ENCODE data around the gene WASL.
"Not testable (repeated sequence)": the region's sequence is repeated elsewhere in the genome, so short reads cannot be mapped to it uniquely, and the experiment has no call there.

The WASL gene

DNA sequence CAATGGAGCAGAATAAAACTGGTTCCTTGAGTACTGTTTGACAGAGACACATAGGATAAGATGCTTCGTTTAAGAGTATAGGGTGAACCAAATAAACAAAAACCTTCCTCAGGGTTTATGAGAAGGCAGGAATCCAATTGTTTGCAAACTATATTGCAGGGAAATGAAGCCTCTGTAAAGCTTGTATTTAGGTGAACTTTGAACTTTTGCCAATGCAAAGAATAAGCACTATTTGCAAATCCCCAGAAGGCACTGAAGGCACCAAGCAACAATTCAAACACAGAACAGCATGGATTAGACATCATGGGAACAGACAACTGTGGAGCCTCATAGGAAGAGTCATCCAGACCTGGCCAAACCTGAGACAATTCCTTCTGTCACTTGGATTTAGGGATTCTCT, 47.1 kb upstream of the WASL start:
- Histone ChIP-seq H3K9me2 (ENCODE audit: low read depth, low read length) (no peaks in the 10 kb centered on the region), H2AFZ (ENCODE audit: low read length) (no peak overlapping the region), H3K27me3 (ENCODE audit: insufficient read depth, low read length) (no peaks in the 10 kb centered on the region), H3K4me1 (ENCODE audit: insufficient read depth, low read length, severe bottlenecking) (no peaks in the 10 kb centered on the region), H3K79me2 (ENCODE audit: insufficient read depth, low read length) (no peaks in the 10 kb centered on the region), H3K27ac (ENCODE audit: low read depth, low read length, poor library complexity, severe bottlenecking) (no peak overlapping the region), H3K9ac (ENCODE audit: low read length) (no peak overlapping the region), H4K20me1 (ENCODE audit: insufficient read depth, low read length) (no peaks in the 10 kb centered on the region), H3F3A (ENCODE audit: insufficient read depth, low read length) (no peaks in the 10 kb centered on the region), H3K36me3 (ENCODE audit: insufficient read depth, low read length) (no peaks in the 10 kb centered on the region), H3K4me3 (ENCODE audit: low read depth, low read length, poor library complexity, severe bottlenecking) (no peak overlapping the region), H3K9me3 (ENCODE audit: low read length) (no peaks in the 10 kb centered on the region), H3K4me2 (ENCODE audit: low read length) (no peak overlapping the region)
- TF ChIP-seq, protein P1, sequence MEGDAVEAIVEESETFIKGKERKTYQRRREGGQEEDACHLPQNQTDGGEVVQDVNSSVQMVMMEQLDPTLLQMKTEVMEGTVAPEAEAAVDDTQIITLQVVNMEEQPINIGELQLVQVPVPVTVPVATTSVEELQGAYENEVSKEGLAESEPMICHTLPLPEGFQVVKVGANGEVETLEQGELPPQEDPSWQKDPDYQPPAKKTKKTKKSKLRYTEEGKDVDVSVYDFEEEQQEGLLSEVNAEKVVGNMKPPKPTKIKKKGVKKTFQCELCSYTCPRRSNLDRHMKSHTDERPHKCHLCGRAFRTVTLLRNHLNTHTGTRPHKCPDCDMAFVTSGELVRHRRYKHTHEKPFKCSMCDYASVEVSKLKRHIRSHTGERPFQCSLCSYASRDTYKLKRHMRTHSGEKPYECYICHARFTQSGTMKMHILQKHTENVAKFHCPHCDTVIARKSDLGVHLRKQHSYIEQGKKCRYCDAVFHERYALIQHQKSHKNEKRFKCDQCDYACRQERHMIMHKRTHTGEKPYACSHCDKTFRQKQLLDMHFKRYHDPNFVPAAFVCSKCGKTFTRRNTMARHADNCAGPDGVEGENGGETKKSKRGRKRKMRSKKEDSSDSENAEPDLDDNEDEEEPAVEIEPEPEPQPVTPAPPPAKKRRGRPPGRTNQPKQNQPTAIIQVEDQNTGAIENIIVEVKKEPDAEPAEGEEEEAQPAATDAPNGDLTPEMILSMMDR (IDR thresholded peaks at IDR 0.05; ENCODE audit: low read length) = no peak
- TF ChIP-seq EZH2 (IDR thresholded peaks at IDR 0.05; ENCODE audit: borderline replicate concordance, low read length) = no peak

DNA sequence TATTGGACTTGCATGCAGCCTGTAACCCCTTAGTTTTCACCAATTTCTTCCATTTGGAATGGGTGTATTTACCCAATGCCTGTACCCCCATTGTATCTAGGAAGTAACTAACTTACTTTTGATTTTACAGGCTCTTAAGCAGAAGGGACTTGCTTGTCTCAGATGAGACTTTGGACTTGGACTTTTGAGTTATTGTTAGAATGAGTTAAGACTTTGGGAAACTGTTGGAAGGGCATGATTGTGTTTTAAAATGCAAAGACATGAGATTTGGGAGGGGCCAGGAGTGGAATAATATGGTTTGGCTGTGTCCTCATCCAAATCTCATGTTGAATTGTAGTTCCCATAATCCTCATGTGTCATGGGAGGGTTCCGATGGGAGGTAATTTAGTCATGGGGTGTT, 46.3 kb upstream of the WASL start:
- not testable (repeated sequence) for H4K20me1 ChIP-seq (ENCODE audit: insufficient read depth, low read length); H3K27me3 ChIP-seq (ENCODE audit: insufficient read depth, low read length); H3K9me3 ChIP-seq (ENCODE audit: low read length); H3K27ac ChIP-seq (ENCODE audit: low read depth, low read length, poor library complexity, severe bottlenecking); H3K79me2 ChIP-seq (ENCODE audit: insufficient read depth, low read length); H3K9me2 ChIP-seq (ENCODE audit: low read depth, low read length); H3F3A ChIP-seq (ENCODE audit: insufficient read depth, low read length); H2AFZ ChIP-seq (ENCODE audit: low read length); H3K36me3 ChIP-seq (ENCODE audit: insufficient read depth, low read length); H3K4me3 ChIP-seq (ENCODE audit: low read depth, low read length, poor library complexity, severe bottlenecking); H3K4me2 ChIP-seq (ENCODE audit: low read length); H3K9ac ChIP-seq (ENCODE audit: low read length); H3K4me1 ChIP-seq (ENCODE audit: insufficient read depth, low read length, severe bottlenecking)

- no peaks in the 10 kb centered on the region for H3F3A ChIP-seq (ENCODE audit: insufficient read depth, low read length)
- H3K9me2 ChIP-seq (ENCODE audit: low read depth, low read length) = no peaks in the 10 kb centered on the region
- no peaks in the 10 kb centered on the region for H4K20me1 ChIP-seq (ENCODE audit: insufficient read depth, low read length)
- H3K27me3 ChIP-seq (ENCODE audit: insufficient read depth, low read length) = no peaks in the 10 kb centered on the region
- no peak overlapping the region for H2AFZ ChIP-seq (ENCODE audit: low read length)
- H3K4me3 ChIP-seq (ENCODE audit: low read depth, low read length, poor library complexity, severe bottlenecking) = no peak overlapping the region
- TF ChIP-seq, protein P1 (IDR thresholded peaks at IDR 0.05; ENCODE audit: low read length) = no peak
- no peak for TF ChIP-seq EZH2 (IDR thresholded peaks at IDR 0.05; ENCODE audit: borderline replicate concordance, low read length)
- no peak overlapping the region for H3K4me2 ChIP-seq (ENCODE audit: low read length)
- H3K36me3 ChIP-seq (ENCODE audit: insufficient read depth, low read length) = no peaks in the 10 kb centered on the region
- H3K4me1 ChIP-seq (ENCODE audit: insufficient read depth, low read length, severe bottlenecking) = no peaks in the 10 kb centered on the region
- no peaks in the 10 kb centered on the region for H3K9me3 ChIP-seq (ENCODE audit: low read length)
- no peaks in the 10 kb centered on the region for H3K79me2 ChIP-seq (ENCODE audit: insufficient read depth, low read length)
- no peak overlapping the region for H3K9ac ChIP-seq (ENCODE audit: low read length)
- H3K27ac ChIP-seq (ENCODE audit: low read depth, low read length, poor library complexity, severe bottlenecking) = no peak overlapping the region
Observed at GRCh38 chr7:123792547-123792946, 43.7 kb upstream of the WASL start.

GRCh38 chr7:123791001-123791400, 42.2 kb upstream of the WASL start:
- Histone ChIP-seq H3K27me3 (ENCODE audit: insufficient read depth, low read length) (no peaks in the 10 kb centered on the region), H4K20me1 (ENCODE audit: insufficient read depth, low read length) (no peaks in the 10 kb centered on the region), H3K36me3 (ENCODE audit: insufficient read depth, low read length) (no peaks in the 10 kb centered on the region), H3K9me2 (ENCODE audit: low read depth, low read length) (no peaks in the 10 kb centered on the region), H3K4me2 (ENCODE audit: low read length) (no peak overlapping the region), H3K4me3 (ENCODE audit: low read depth, low read length, poor library complexity, severe bottlenecking) (no peak overlapping the region), H3K9ac (ENCODE audit: low read length) (no peak overlapping the region), H2AFZ (ENCODE audit: low read length) (no peak overlapping the region), H3K79me2 (ENCODE audit: insufficient read depth, low read length) (no peaks in the 10 kb centered on the region), H3K27ac (ENCODE audit: low read depth, low read length, poor library complexity, severe bottlenecking) (no peak overlapping the region), H3K9me3 (ENCODE audit: low read length) (no peaks in the 10 kb centered on the region), H3F3A (ENCODE audit: insufficient read depth, low read length) (no peaks in the 10 kb centered on the region), H3K4me1 (ENCODE audit: insufficient read depth, low read length, severe bottlenecking) (no peaks in the 10 kb centered on the region)
- TF ChIP-seq EZH2 (IDR thresholded peaks at IDR 0.05; ENCODE audit: borderline replicate concordance, low read length) = no peak
- TF ChIP-seq, protein P1 (IDR thresholded peaks at IDR 0.05; ENCODE audit: low read length) = no peak
